ENCODE results near the gene CCDC102A. TPM values are rescaled to one million over a fixed set of nuclear protein-coding genes. Genes with fewer than 3 reads are reported as not detected.

Gene CCDC102A
- total and polyA plus RNA-seq, 2 of the 13 experiments (the other 11 are each of a cell fraction or from before 2014, with no cell fraction given), result 2.1 to 2.8 TPM

GRCh38 chr16:57536306-57537193, at the start of gene CCDC102A (continued):
- peak; percentile 35; the same call in 1 of the 2 replicates for TF ChIP-seq DMAP1 (CRISPR knock-in tag; IDR thresholded peaks at IDR 0.05)
- no peak for TF ChIP-seq CBX2 (IDR thresholded peaks at IDR 0.05; ENCODE audit: low read depth, low read length)
- TF ChIP-seq CBX2 (CRISPR knock-in tag; IDR thresholded peaks at IDR 0.05; ENCODE audit: low read depth), result no peak
- TF ChIP-seq ZNF839 (CRISPR knock-in tag; IDR thresholded peaks at IDR 0.05; ENCODE audit: borderline replicate concordance), result 0 out of 2 replicates have a peak, but pooled peaks have one; percentile 20
- no peak for TF ChIP-seq NFE2 (CRISPR knock-in tag; IDR thresholded peaks at IDR 0.05)
- no peak for TF ChIP-seq NCOR1 (IDR thresholded peaks at IDR 0.05; ENCODE audit: borderline replicate concordance, low read length)
- 0 out of 2 replicates have a peak, but pooled peaks have one; percentile 38 for TF ChIP-seq ZBTB7B (CRISPR knock-in tag; IDR thresholded peaks at IDR 0.05)
- 0 out of 2 replicates have a peak, but pooled peaks have one; percentile 86 for TF ChIP-seq ZNF703 (CRISPR knock-in tag; IDR thresholded peaks at IDR 0.05; ENCODE audit: borderline replicate concordance)
- 0 out of 2 replicates have a peak, but pooled peaks have one; percentile 8 for TF ChIP-seq ZNF558 (CRISPR knock-in tag; IDR thresholded peaks at IDR 0.05; ENCODE audit: borderline replicate concordance)
- no peak for TF ChIP-seq ISX (CRISPR knock-in tag; conservative IDR thresholded peaks at IDR 0.05)
- peak; percentile 66; the same call in 1 of the 2 replicates for TF ChIP-seq ZNF563 (CRISPR knock-in tag; IDR thresholded peaks at IDR 0.05)
- peak; percentile 42; the same call in 1 of the 2 replicates for TF ChIP-seq ATF3 (CRISPR knock-in tag; IDR thresholded peaks at IDR 0.05)
- TF ChIP-seq ZNF251 (CRISPR knock-in tag; IDR thresholded peaks at IDR 0.05), result no peak
- TF ChIP-seq ZNF614 (CRISPR knock-in tag; IDR thresholded peaks at IDR 0.05; ENCODE audit: borderline replicate concordance), result no peak
- peak; percentile 67; the same call in 1 of the 2 replicates for TF ChIP-seq ZNF607 (CRISPR knock-in tag; IDR thresholded peaks at IDR 0.05; ENCODE audit: borderline replicate concordance)
- no peak for TF ChIP-seq BORCS8-MEF2B (CRISPR knock-in tag; IDR thresholded peaks at IDR 0.05)
- no peak for TF ChIP-seq ZNF160 (CRISPR knock-in tag; IDR thresholded peaks at IDR 0.05)
- TF ChIP-seq, protein P1, sequence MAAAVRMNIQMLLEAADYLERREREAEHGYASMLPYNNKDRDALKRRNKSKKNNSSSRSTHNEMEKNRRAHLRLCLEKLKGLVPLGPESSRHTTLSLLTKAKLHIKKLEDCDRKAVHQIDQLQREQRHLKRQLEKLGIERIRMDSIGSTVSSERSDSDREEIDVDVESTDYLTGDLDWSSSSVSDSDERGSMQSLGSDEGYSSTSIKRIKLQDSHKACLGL (CRISPR knock-in tag; IDR thresholded peaks at IDR 0.05), result peak; percentile 49; the same call in 1 of the 2 replicates
- peak; percentile 63; the same call in 1 of the 2 replicates for TF ChIP-seq MTF2 (CRISPR knock-in tag; IDR thresholded peaks at IDR 0.05; ENCODE audit: borderline replicate concordance)
- 0 out of 2 replicates have a peak, but pooled peaks have one; percentile 67 for TF ChIP-seq ZNF605 (CRISPR knock-in tag; IDR thresholded peaks at IDR 0.05)
- 0 out of 2 replicates have a peak, but pooled peaks have one; percentile 34 for TF ChIP-seq KLF15 (CRISPR knock-in tag; IDR thresholded peaks at IDR 0.05; ENCODE audit: borderline replicate concordance)
- 0 out of 2 replicates have a peak, but pooled peaks have one; percentile 19 for TF ChIP-seq ZNF225 (CRISPR knock-in tag; IDR thresholded peaks at IDR 0.05)
- no peak for TF ChIP-seq MTA3 (CRISPR knock-in tag; IDR thresholded peaks at IDR 0.05)
- TF ChIP-seq NFKBIZ (CRISPR knock-in tag; IDR thresholded peaks at IDR 0.05), result no peak
- peak; percentile 17 for TF ChIP-seq XRCC5 (optimal IDR thresholded peaks at IDR 0.05; ENCODE audit: low read length)
- TF ChIP-seq ZNF883 (CRISPR knock-in tag; IDR thresholded peaks at IDR 0.05; ENCODE audit: not compliant biosample characterization), result peak; percentile 13
- TF ChIP-seq HNRNPK (IDR thresholded peaks at IDR 0.05; ENCODE audit: low read depth, low read length, poor library complexity, severe bottlenecking), result peak; percentile 37
- TF ChIP-seq MXD3 (CRISPR knock-in tag; IDR thresholded peaks at IDR 0.05), result 0 out of 2 replicates have a peak, but pooled peaks have one; percentile 31
- TF ChIP-seq ZBTB3 (CRISPR knock-in tag; IDR thresholded peaks at IDR 0.05; ENCODE audit: borderline replicate concordance, low read depth), result peak; percentile 30; the same call in 1 of the 2 replicates

All from HepG2 (cell line).